Measurements from ENCODE around the gene NFATC2. TPM values are rescaled to one million over a fixed set of nuclear protein-coding genes. Genes with fewer than 3 reads are reported as not detected.
"Not testable (repeated sequence)": the region's sequence is repeated elsewhere in the genome, so short reads cannot be mapped to it uniquely, and the experiment has no call there.

Gene NFATC2
- total RNA-seq, 1 donor, result 0.36 TPM

DNA sequence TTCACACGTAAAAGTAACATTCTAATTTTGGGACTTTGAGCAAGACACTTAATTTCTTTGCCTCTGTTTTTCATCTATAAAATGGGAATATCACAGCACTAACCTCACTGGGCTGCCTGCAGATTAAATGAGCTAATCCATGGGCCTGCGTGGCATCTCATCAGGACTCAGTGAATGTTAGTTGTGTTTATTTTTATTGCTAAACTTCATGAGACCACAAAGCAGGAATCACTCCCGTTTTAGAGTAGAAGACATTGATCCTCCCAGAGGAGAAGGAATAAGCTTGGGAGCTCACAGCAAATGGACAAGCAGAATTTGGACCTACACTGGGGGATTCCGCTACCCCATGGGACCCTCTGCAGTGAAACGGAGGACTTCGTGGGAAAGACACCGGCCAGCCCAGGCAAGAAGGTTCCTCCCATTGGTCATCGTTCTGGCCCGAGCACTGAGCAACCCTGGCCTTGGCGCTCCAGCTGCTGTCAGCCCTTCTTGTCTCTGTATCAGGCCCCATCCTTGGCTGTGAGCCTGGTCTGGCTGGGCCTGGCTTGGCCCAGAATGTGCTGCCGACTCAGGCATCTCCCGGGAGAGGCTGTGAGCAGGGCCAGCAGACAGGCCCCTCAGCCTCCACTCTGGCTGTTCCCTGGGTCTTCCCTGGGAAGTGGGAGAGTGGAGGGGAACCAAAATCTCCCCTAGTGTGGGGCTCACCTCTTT lies 79.8 kb downstream of the NFATC2 start:
- no peak overlapping the region for H3K4me3 ChIP-seq (ENCODE audit: low read depth, low read length)
- peak; percentile 78 for DNase-seq (ENCODE audit: low read depth)
- TF ChIP-seq, protein P1, sequence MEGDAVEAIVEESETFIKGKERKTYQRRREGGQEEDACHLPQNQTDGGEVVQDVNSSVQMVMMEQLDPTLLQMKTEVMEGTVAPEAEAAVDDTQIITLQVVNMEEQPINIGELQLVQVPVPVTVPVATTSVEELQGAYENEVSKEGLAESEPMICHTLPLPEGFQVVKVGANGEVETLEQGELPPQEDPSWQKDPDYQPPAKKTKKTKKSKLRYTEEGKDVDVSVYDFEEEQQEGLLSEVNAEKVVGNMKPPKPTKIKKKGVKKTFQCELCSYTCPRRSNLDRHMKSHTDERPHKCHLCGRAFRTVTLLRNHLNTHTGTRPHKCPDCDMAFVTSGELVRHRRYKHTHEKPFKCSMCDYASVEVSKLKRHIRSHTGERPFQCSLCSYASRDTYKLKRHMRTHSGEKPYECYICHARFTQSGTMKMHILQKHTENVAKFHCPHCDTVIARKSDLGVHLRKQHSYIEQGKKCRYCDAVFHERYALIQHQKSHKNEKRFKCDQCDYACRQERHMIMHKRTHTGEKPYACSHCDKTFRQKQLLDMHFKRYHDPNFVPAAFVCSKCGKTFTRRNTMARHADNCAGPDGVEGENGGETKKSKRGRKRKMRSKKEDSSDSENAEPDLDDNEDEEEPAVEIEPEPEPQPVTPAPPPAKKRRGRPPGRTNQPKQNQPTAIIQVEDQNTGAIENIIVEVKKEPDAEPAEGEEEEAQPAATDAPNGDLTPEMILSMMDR (IDR thresholded peaks at IDR 0.05; ENCODE audit: insufficient read depth, low read length), result no peak

GRCh38 chr20:51461846-51462245 lies 80.7 kb downstream of the NFATC2 start:
- not testable (repeated sequence) for H3K4me3 ChIP-seq (ENCODE audit: low read depth, low read length); DNase-seq (ENCODE audit: low read depth)

DNA sequence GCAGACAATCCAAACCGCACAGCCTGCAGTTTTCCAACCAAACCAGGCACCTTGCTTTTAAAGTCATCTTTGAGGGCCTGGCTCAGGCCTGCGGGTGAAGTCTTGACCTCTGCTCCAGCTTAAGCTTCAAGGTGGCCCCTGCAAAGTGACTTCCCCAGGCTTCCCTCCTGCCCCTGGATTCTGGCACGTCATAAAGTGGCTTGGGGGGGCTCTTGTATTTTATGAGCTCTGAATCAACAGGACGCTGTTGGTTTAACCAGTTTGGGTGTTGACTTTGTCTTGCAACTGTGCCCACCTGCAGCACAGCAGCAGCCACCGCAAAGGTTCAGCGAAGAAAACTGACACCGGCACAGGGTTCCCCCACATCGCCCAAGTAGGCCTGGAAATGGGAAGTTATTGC lies 81.2 kb downstream of the NFATC2 start:
- no peak for DNase-seq (ENCODE audit: low read depth)
- H3K4me3 ChIP-seq (ENCODE audit: low read depth, low read length), result no peak overlapping the region
- TF ChIP-seq, protein P1 (IDR thresholded peaks at IDR 0.05; ENCODE audit: insufficient read depth, low read length), result no peak

DNA sequence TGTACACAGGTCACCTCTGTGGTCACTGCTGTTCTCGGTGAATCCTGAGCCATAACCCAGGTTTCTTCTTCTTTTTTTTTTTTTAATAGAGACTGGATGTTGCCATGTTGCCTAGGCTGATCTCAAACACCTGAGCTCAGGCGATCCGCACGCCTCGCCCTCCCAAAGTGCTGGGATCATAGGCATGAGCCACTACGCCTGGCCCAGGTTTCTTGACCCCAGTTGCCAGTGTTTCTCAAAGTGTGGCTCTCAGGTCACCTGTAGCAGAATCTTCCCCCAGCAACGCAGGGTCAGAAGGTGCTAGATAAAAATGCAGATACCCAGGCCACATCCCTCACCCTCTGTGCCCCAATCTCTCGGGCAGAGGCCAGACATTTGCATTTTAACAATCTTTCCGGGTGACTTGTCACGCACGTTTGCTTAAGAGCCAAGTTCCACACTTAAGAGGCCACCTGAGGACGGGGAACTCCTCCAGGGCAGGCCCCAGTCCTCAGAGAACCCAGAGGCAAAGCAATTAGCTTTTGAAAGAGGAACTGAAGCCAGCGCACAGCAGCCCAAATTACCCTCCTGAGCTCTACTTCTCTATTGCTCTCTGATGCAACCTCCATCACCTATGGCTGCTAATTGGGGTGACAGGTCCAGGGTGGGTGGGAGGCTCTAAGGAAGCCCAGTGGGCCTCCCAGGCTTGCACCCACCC lies 81.8 kb downstream of the NFATC2 start:
- no peak for DNase-seq (ENCODE audit: low read depth)
- no peak overlapping the region for H3K4me3 ChIP-seq (ENCODE audit: low read depth, low read length)
- TF ChIP-seq, protein P1 (IDR thresholded peaks at IDR 0.05; ENCODE audit: insufficient read depth, low read length), result no peak

DNA sequence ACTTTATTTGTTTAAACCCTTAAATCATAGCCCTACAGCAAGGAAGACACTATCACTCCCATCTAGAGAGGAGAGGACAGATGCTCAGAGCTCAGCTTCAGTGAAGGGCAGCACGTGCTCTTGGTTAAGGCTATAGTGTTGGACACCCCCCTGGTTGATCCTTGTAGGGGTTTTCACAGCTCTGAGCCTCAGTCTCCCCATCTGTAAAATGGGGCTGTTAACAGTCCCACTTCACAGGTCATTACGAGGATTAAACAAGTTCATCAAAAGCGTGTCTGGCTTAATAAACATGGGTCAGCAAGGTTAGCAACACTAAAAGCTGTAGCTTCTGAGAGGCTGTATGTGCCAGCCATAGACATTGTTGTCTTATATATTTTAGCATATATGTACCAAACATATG lies 82.4 kb downstream of the NFATC2 start:
- TF ChIP-seq, protein P1 (IDR thresholded peaks at IDR 0.05; ENCODE audit: insufficient read depth, low read length), result no peak
- DNase-seq (ENCODE audit: low read depth), result no peak
- H3K4me3 ChIP-seq (ENCODE audit: low read depth, low read length), result no peak overlapping the region

DNA sequence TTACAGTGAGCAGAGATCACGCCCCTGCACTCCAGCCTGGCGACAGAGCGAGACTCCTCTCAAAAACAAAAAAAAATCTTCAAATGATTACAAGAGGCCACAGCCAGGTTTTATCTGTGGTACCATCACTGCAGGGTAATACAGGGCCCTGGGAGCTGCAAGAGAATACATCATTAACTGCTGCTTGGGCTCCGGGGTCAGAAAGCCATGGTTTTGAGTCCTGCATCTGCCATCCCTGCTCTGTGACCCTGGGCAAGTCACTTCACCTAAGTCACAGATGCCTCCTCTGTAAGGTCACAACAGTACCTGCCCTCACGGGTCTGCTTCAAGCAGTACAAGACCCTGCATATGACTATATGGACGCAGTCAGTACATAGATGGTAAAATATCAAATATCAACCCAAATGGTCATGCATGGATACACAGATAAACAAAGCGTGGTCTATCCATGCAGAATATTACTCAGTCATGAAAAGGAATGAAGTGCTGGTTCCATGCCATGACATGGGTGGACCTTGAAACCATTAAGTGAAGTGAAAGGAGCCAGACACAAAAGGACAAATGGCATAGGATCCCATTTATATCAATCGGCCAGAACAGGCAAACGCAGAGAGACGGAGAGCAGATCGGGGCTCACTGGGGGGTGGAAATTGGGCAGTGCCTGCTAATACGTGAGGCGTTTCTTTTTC lies 83.6 kb downstream of the NFATC2 start:
- DNase-seq (ENCODE audit: low read depth), result no peak
- TF ChIP-seq, protein P1 (IDR thresholded peaks at IDR 0.05; ENCODE audit: insufficient read depth, low read length), result no peak
- H3K4me3 ChIP-seq (ENCODE audit: low read depth, low read length), result no peak overlapping the region

- TF ChIP-seq, protein P1 (IDR thresholded peaks at IDR 0.05; ENCODE audit: insufficient read depth, low read length), result no peak
- DNase-seq (ENCODE audit: low read depth), result no peak
- H3K4me3 ChIP-seq (ENCODE audit: low read depth, low read length), result no peak overlapping the region
These were observed 85.0 kb downstream of the NFATC2 start for GRCh38 chr20:51457533-51457932.
